AG10803 (cell line): ENCODE measurements around the gene FYCO1.
A peak's percentile ranks its signal among the peaks of the same experiment; 100 is the strongest.

Experiments
- DNase-seq: peaks from one replicate; pipeline ENCODE4 v3.0.0; 2010; ENCODE audit warnings: low read depth
- H3K4me3 ChIP-seq: 2 replicates; pipeline ENCODE4 v1.5.1; 2011; ENCODE audit warnings: mild to moderate bottlenecking, low read length, control low read depth
- TF ChIP-seq, protein P1 (sequence below): conservative IDR thresholded peaks from 2 replicates; pipeline ENCODE4 v1.5.1; 2011; ENCODE audit warnings: mild to moderate bottlenecking, low read length, control low read depth, inconsistent platforms

FYCO1 gene

DNA sequence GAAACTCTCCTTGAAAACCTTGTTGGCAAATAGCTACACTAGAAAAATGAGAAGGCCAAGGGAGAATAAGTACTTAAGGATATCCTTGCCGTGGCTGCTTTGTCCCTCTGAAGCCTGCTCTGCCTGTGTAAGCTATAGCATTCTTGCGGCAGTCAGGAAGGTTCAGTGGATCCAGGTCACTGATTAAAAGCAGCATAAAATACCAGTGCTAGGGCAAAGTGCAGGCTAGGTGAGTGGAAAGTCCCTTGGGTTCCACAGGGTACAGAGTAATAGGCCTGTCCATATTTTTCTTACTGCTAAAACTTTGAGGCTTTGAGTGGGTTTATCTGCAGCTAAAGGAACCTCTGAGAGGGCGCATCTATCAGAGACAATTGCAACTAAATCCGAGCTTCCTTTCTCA, 42.1 kb downstream of the FYCO1 start:
- no peak for DNase-seq
- TF ChIP-seq, protein P1, sequence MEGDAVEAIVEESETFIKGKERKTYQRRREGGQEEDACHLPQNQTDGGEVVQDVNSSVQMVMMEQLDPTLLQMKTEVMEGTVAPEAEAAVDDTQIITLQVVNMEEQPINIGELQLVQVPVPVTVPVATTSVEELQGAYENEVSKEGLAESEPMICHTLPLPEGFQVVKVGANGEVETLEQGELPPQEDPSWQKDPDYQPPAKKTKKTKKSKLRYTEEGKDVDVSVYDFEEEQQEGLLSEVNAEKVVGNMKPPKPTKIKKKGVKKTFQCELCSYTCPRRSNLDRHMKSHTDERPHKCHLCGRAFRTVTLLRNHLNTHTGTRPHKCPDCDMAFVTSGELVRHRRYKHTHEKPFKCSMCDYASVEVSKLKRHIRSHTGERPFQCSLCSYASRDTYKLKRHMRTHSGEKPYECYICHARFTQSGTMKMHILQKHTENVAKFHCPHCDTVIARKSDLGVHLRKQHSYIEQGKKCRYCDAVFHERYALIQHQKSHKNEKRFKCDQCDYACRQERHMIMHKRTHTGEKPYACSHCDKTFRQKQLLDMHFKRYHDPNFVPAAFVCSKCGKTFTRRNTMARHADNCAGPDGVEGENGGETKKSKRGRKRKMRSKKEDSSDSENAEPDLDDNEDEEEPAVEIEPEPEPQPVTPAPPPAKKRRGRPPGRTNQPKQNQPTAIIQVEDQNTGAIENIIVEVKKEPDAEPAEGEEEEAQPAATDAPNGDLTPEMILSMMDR: no peak
- no peak overlapping the region for H3K4me3 ChIP-seq

DNA sequence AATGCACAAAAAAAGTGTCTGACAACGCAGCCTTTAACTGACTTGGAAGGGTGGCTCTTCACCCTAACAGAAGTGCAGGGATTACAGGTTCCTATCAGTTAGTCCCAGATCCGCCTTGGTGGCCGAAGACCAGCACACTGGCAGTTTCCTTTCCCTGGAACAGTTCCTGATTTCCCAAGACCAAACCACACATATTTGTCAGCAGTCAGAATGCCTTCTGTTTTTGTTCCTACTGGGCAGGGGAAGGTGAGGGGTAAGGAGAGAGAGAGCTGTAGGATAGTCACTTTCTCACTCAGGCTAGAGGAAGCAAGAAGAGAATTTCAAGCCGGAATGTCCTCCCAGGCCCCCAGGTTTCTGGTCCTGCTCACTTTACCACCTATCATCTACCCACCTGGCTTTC, 43.2 kb downstream of the FYCO1 start:
- DNase-seq: peak; percentile 63
- H3K4me3 ChIP-seq: no peak overlapping the region
- TF ChIP-seq, protein P1: no peak

DNA sequence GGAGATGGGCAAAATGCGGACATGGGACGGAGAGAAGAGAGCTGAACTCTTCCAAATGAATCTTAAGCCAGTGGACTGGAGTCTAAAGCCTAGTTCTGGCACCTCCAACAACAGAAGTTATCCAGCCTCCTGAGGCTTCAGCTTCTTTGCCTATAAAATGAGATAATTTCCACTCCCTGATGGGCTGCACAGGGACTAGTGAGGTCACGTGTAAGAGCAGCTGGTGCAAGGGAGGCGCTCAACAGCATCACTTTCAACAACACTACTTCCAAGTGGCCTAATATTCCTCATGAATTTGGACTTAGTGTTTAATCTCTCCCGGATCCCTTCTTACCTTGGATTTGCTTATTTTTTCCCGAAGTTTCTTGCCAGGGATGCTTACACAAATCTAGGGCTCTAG, 43.7 kb downstream of the FYCO1 start:
- H3K4me3 ChIP-seq: no peak overlapping the region
- DNase-seq: no peak
- TF ChIP-seq, protein P1: no peak

DNA sequence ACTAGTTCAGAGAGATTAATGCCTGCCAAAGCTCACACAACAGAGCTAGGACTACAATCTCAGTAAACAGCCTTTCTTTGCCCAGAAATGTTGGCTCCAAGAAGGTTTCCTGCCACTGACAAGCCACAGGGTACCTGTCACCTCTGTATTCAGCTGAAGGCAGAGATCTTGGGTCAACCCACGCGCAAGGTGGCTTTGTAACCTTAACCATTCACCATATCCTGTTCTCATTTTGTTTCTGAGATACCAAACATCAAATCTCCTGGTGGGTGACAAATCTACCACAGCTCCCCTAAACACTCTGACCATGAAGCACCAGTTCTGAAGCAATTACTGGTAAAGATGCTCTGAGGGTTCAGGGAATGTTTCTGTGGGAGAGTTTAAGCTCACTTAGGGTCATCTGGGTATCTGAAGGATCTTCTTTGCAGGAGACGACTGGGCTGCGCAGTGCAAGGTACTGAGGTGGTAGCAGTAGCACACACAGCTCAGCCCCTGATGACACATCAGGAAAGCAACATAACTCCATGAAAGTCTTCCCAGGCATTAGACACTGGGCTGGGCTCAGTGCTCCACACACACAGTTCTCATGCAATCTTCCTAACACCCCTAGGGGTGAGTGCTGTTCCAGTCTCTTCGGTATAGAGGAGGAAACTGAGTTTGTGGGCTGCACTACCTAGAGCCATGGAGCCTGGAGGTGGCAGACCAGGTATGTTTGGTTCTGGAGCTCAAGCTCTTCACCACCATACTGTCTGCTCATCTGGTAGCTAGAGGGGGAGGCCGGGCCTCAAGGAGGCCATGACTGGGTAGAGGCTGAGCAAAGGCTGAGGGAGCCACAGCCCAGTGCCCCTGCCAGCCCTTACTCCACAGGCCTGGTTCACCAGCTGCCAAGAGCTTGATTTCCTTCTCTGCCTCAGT, 44.7 kb downstream of the FYCO1 start:
- TF ChIP-seq, protein P1: no peak
- DNase-seq: no peak
- no peak overlapping the region for H3K4me3 ChIP-seq

DNA sequence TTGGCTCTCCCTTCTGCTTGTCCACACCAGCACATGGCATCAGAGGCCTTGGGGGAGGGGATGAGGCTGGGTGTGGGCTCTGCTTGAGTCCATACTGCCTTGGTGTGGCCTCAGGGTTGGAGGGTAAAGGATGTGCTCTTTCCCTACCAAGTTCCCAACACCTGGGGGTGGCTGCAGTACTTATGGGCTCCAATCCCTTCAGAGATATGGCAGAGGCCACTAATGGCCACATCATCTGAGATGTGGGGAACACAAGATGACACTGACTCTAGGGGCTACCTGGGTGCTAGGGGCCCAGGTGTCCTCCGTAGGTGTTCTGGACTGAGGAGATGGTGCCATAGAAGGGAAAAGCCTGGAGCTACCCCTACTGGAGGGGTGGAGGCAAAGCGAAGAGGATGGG, 45.5 kb downstream of the FYCO1 start:
- H3K4me3 ChIP-seq: no peak overlapping the region
- no peak for DNase-seq
- TF ChIP-seq, protein P1: no peak

DNA sequence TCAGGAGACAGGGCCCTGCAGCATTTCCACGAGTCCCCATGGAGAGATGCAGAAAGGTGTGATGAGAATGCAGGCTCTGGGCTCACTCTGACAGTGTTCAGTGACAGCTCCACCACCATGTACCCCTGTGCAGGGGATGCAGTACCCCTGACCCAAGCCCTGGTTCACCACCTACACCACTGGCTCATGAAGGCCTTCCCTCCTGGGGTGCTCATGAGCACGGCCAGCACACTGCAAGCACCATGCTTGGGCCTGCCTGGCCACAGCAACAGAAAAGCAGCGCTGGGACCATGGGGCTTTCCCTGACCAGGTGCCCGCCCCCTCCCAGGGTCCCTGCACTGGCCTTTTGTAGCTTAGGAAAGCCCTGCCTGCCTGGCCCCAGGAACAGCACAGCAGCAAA, 46.2 kb downstream of the FYCO1 start:
- no peak for DNase-seq
- no peak overlapping the region for H3K4me3 ChIP-seq
- TF ChIP-seq, protein P1: no peak

DNA sequence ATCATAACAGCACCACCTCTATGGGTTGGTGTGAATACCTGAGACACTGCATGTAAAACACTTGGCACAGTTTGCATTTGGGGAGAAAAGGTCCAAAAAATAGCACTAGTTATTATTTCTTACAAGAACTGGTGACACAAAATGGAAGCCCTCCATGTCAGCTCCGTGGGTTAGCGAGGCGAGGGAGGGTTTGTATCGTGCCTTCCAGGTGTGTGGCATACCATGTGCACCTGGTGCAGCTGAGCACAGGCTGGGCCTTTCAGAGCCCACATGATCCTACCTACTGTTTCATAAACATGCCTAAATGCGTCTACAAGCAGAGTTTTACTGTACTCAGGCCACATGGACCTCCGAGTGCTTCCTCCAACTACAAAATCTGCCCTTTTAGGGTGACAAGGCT, 46.7 kb downstream of the FYCO1 start:
- no peak overlapping the region for H3K4me3 ChIP-seq
- TF ChIP-seq, protein P1: no peak
- DNase-seq: no peak
